Body of pancreas (tissue), 4 donors: ENCODE measurements around the gene TACR1. TPM values are rescaled to one million over a fixed set of nuclear protein-coding genes. Genes with fewer than 3 reads are reported as not detected.
"Not testable (repeated sequence)": the region's sequence is repeated elsewhere in the genome, so short reads cannot be mapped to it uniquely, and the experiment has no call there.

ENCODE experiments used
- ATAC-seq: fragments of 150-250 bp; one replicate; pipeline ENCODE4 v1.9.1; 2016
- DNase-seq, 4 donors: peaks; one replicate each; pipeline ENCODE4 v3.0.0-alpha.2; 2019
- H3K27ac ChIP-seq, 4 donors: fragments of 200-600 bp; sonication (generic); 1 replicate in 3 of 4; 2 replicates in 1 of 4; pipeline versions ENCODE4 v1.5.1 to v1.6.1; 2016 to 2019; ENCODE audit warnings: mild to moderate bottlenecking in 1 of 4, mixed read lengths in 1 of 4, moderate library complexity in 1 of 4
- H3K27me3 ChIP-seq, 2 donors: fragments of 200-600 bp; sonication (generic); one replicate each; pipeline ENCODE4 v1.6.0; 2016; ENCODE audit warnings: mild to moderate bottlenecking in 1 of 2
- H3K36me3 ChIP-seq, 2 donors: fragments of 200-600 bp; sonication (generic); replicated peaks in 1 of 2; 2 replicates each; pipeline ENCODE4 v1.5.1; 2016; ENCODE audit warnings: low read depth in 2 of 2; ENCODE audit not compliant: insufficient read depth in 1 of 2
- H3K4me1 ChIP-seq: fragments of 200-600 bp; sonication (generic); one replicate; pipeline ENCODE4 v1.6.0; 2016
- H3K4me3 ChIP-seq, 2 donors: fragments of 200-600 bp; sonication (generic); 1 replicate in 1 of 2; 2 replicates in 1 of 2; pipeline ENCODE4 v1.5.1; 2016 to 2019
- H3K9me3 ChIP-seq, 3 donors: fragments of 200-600 bp; sonication (generic); 1 replicate in 2 of 3; 2 replicates in 1 of 3; pipeline ENCODE4 v1.5.1; 2016
- POLR2A ChIP-seq, 3 donors: fragments of 450-650 bp; IDR thresholded peaks; one replicate each; pipeline ENCODE4 v1.6.1; 2016; ENCODE audit warnings: antibody characterized with exemption in 3 of 3, mild to moderate bottlenecking in 2 of 3
- WGBS, 2 donors: methylation state at CpG; one replicate each; pipeline ENCODE4 v1.1.5; 2017; 5-methylcytosine and 5-hydroxymethylcytosine counted together
- intact Hi-C: fragments of 100-400 bp; cut with DNase I; formaldehyde crosslinking; loops from one replicate; pipeline ENCODE4 v1.15.1; 2023
- total RNA-seq, 2 donors: library from RNA; depleted of rRNA; stranded (reverse); fragments of >200 nt; gene quantifications; one replicate each; pipeline ENCODE4 v1.1.0, GENCODE V29; 2016
- TF ChIP-seq, protein P1 (sequence below), 7 experiments: fragments of 450-650 bp in 4 of 7; fragments of 200-600 bp in 3 of 7; sonication (generic) in 3 of 7; IDR thresholded peaks; one replicate each; pipeline ENCODE4 v1.5.1; 2016 to 2019; ENCODE audit warnings: antibody characterized with exemption in 7 of 7

TACR1 gene
- total RNA-seq, 2 donors from 2014 or later = 0.52 TPM; not detected in 1

DNA sequence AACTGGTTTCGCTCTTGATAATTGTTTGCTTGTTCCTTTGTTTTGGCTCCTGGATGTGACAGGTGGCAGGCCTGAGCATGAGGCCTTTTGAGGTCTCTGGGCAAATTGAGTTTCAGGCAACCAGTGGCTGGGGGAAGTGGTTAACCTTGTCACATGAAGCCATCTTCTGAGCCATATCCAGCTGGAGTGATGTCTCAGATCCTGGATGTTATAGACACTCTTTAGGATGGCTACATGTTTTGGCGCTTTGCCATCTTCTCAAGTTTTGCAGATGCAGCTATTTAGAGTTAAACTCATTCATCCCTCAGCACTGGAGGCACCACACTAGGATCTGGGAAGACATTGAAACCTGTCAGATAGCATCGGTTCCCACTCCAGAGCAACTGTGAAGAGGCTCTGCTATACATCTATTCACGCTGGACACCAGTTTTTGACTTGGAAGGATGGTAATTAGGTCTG is 25.3 kb upstream of the TACR1 start:
- TF ChIP-seq, protein P1, sequence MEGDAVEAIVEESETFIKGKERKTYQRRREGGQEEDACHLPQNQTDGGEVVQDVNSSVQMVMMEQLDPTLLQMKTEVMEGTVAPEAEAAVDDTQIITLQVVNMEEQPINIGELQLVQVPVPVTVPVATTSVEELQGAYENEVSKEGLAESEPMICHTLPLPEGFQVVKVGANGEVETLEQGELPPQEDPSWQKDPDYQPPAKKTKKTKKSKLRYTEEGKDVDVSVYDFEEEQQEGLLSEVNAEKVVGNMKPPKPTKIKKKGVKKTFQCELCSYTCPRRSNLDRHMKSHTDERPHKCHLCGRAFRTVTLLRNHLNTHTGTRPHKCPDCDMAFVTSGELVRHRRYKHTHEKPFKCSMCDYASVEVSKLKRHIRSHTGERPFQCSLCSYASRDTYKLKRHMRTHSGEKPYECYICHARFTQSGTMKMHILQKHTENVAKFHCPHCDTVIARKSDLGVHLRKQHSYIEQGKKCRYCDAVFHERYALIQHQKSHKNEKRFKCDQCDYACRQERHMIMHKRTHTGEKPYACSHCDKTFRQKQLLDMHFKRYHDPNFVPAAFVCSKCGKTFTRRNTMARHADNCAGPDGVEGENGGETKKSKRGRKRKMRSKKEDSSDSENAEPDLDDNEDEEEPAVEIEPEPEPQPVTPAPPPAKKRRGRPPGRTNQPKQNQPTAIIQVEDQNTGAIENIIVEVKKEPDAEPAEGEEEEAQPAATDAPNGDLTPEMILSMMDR (IDR thresholded peaks at IDR 0.05) = no peak
- TF ChIP-seq POLR2A (IDR thresholded peaks at IDR 0.05) = no peak
- no peak for ATAC-seq
- H3K4me3 ChIP-seq = no peak overlapping the region
- H3K4me1 ChIP-seq = no peaks in the 10 kb centered on the region
- H3K36me3 ChIP-seq = no peaks in the 10 kb centered on the region
- H3K9me3 ChIP-seq = no peaks in the 10 kb centered on the region
- no peak overlapping the region for H3K27ac ChIP-seq
- intact Hi-C loops = no loop called here
- 76 to 77% methylated on average over 4 of the region's 4 CpGs for WGBS, 2 donors
- no peaks in the 10 kb centered on the region for H3K27me3 ChIP-seq
- no peak for DNase-seq

DNA sequence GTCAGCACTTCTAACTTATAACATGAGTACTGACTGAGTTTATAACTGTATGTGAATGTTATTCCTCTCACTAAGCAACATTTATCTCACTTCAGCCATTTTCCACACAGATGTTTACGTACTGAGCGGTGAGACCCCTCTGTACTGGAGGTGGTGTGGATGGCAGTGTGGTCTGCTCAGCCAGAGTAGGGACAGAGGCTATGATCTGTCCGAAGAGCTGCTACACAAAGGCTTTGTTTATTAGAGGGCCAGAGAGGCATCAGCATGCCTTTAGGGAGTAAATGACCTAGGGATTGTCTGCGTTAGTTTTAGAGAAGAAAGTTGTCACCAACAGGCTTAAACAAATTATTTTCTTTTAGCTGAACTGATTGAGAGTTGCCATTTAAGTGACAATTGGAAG is 23.2 kb upstream of the TACR1 start:
- Histone ChIP-seq H3K27me3 (no peaks in the 10 kb centered on the region), H3K27ac (no peak overlapping the region), H3K9me3 (no peaks in the 10 kb centered on the region), H3K4me1 (no peaks in the 10 kb centered on the region), H3K4me3 (no peak overlapping the region), H3K36me3 (no peaks in the 10 kb centered on the region)
- TF ChIP-seq, protein P1 (IDR thresholded peaks at IDR 0.05) = no peak
- TF ChIP-seq POLR2A (IDR thresholded peaks at IDR 0.05) = no peak
- no peak for ATAC-seq
- DNase-seq = no peak
- intact Hi-C loops = no loop called here
- WGBS, 2 donors = 74 to 81% methylated on average over 4 of the region's 4 CpGs

DNA sequence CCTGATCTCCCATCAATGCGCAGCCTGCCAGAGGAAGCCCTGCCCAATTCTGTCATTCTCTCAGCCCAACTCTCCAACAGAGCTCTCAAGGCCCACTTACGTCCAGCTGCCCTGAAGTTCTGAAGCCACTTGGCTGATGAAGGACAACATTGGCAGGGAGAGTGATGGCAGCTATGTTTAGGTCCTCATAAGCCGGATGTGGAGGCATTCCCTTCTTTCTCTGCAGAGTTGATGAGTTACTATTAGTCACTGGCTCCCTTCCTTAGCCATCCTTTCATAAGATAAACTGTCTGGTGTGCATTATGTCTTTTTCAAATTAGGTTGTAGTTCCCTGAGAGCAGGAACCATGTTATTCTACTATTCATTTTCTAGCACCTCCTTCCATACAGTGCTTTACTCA is 22.5 kb upstream of the TACR1 start:
- no peaks in the 10 kb centered on the region for H3K4me1 ChIP-seq
- no peak for ATAC-seq
- no peak for TF ChIP-seq POLR2A (IDR thresholded peaks at IDR 0.05)
- TF ChIP-seq, protein P1 (IDR thresholded peaks at IDR 0.05) = no peak
- no peaks in the 10 kb centered on the region for H3K27me3 ChIP-seq
- intact Hi-C loops = no loop called here
- WGBS, 2 donors = 85 to 87% methylated on average over 3 of the region's 3 CpGs
- no peaks in the 10 kb centered on the region for H3K36me3 ChIP-seq
- no peaks in the 10 kb centered on the region for H3K9me3 ChIP-seq
- no peak for DNase-seq
- no peak overlapping the region for H3K27ac ChIP-seq
- H3K4me3 ChIP-seq = no peak overlapping the region

DNA sequence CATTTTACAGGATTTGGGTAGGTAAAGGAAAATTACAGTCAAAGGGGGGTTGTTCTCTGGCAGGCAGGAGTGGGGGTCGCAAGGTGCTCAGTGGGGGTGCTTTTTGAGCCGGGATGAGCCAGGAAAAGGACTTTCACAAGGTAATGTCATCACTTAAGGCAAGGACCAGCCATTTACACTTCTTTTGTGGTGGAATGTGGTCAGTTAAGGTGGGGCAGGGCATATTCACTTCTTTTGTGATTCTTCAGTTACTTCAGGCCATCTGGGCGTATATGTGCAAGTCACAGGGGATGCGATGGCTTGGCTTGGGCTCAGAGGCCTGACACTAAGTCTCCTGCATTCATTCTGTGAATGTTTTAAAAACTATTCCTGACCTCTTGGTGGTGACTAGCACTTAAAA is 19.9 kb upstream of the TACR1 start:
- H3K36me3 ChIP-seq, H3K27ac ChIP-seq, intact Hi-C loops, H3K4me3 ChIP-seq, H3K27me3 ChIP-seq, H3K9me3 ChIP-seq, H3K4me1 ChIP-seq, DNase-seq, ATAC-seq: not testable (repeated sequence)
- 77 to 80% methylated on average over 4 of the region's 4 CpGs for WGBS, 2 donors

DNA sequence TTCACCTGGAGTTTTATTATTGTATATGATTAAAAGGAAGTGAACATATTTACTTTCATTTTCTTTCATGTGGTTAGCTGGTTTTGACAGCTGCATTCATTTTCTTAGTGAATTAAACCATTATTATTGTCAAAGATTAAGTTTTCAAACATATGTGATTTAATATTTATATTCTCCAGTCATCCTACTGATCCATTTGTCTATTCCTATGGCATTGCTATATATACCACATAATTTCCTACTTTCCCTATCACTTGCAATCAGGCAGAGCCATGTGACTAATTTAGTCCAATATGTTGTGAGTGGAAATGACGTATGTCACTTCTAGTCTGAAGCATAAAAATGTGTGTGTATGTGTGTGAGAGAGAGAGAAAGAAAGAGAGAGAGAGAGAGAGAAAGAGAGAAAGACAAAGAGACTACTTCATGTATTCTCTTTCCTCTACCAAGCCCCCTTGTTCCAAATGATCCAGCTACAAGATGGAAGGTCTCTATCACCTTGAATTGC is 12.0 kb upstream of the TACR1 start:
- Histone ChIP-seq H3K36me3 (no peaks in the 10 kb centered on the region), H3K27ac (no peak overlapping the region), H3K9me3 (no peaks in the 10 kb centered on the region), H3K27me3 (no peaks in the 10 kb centered on the region), H3K4me1 (no peaks in the 10 kb centered on the region), H3K4me3 (no peak overlapping the region)
- DNase-seq = no peak
- TF ChIP-seq POLR2A (IDR thresholded peaks at IDR 0.05) = no peak
- TF ChIP-seq, protein P1 (IDR thresholded peaks at IDR 0.05) = no peak
- intact Hi-C loops = no loop called here
- WGBS, 2 donors = 86 to 91% methylated on average over 1 of the region's 1 CpG
- no peak for ATAC-seq
